IMR-90 (cell line): ENCODE results near the gene KRTAP10-9. TPM values are rescaled to one million over a fixed set of nuclear protein-coding genes. Genes with fewer than 3 reads are reported as not detected.

Experiments
- ATAC-seq: fragments of 200-7000 bp; cut with Tn5 transposase; 2 replicates; pipeline ENCODE4 v1.9.1; 2020; ENCODE audit warnings: low read depth, mild to moderate bottlenecking, moderate library complexity
- BruUV-seq: library from RNA; stranded (reverse); fragments of 400-500 nt; replicated peaks from 2 replicates; lab custom pipeline; 2021; lab: Mats Ljungman, UMichigan
- CTCF ChIA-PET: fragments of 300-600 bp; formaldehyde crosslinking; extraction: SDS; loops from one replicate; lab custom pipeline; 2021; ENCODE audit warnings: antibody characterized with exemption; lab: Yijun Ruan, JAX
- POLR2A ChIA-PET: fragments of 300-600 bp; sonication (Branson Sonifier 250); formaldehyde crosslinking; loops from one replicate; lab custom pipeline; 2022; ENCODE audit warnings: antibody characterized with exemption; ENCODE audit not compliant: unreplicated experiment; lab: Charles Lee
- DNase-seq: peaks from one replicate; pipeline ENCODE4 v3.0.0; 2013
- H2AFZ ChIP-seq: replicated peaks from 2 replicates; pipeline ENCODE3; 2013; ENCODE audit warnings: low read length, mild to moderate bottlenecking; ENCODE audit not compliant: poor library complexity
- H2AK5ac ChIP-seq: 2 replicates; pipeline ENCODE4 v1.6.1; 2013; ENCODE audit warnings: low read depth, low read length, inconsistent platforms
- H2AK9ac ChIP-seq: replicated peaks from 2 replicates; pipeline ENCODE3; 2013; ENCODE audit warnings: mild to moderate bottlenecking, low read depth, low read length, moderate library complexity; ENCODE audit not compliant: poor library complexity
- H2BK120ac ChIP-seq: 2 replicates; pipeline ENCODE4 v1.6.1; 2013; ENCODE audit warnings: low read depth, low read length, inconsistent platforms
- H2BK15ac ChIP-seq: 3 replicates; pipeline ENCODE4 v1.6.1; 2013; ENCODE audit warnings: low read depth, low read length, inconsistent platforms
- H2BK20ac ChIP-seq: 2 replicates; pipeline ENCODE4 v1.6.1; 2013; ENCODE audit warnings: low read depth, mild to moderate bottlenecking, inconsistent platforms, low read length, moderate library complexity
- H2BK5ac ChIP-seq: 2 replicates; pipeline ENCODE4 v1.6.1; 2013; ENCODE audit warnings: mild to moderate bottlenecking, low read depth, low read length, inconsistent platforms; ENCODE audit not compliant: poor library complexity, severe bottlenecking
- H3K14ac ChIP-seq: replicated peaks from 2 replicates; pipeline ENCODE4 v1.6.1; 2013; ENCODE audit warnings: low read depth, low read length, inconsistent platforms
- H3K18ac ChIP-seq: 2 replicates; pipeline ENCODE4 v1.6.1; 2013; ENCODE audit warnings: low read depth, low read length, control low read depth
- H3K23ac ChIP-seq: 2 replicates; pipeline ENCODE4 v1.6.1; 2013; ENCODE audit warnings: low read depth, low read length, inconsistent platforms
- H3K27ac ChIP-seq: 2 replicates; pipeline ENCODE4 v1.5.1; 2013; ENCODE audit warnings: mild to moderate bottlenecking, control low read depth, low read length; ENCODE audit not compliant: insufficient read depth
- H3K27me3 ChIP-seq: 2 replicates; pipeline ENCODE4 v1.6.1; 2013; ENCODE audit warnings: low read length; ENCODE audit not compliant: control insufficient read depth, insufficient read depth
- H3K36me3 ChIP-seq: 2 replicates; pipeline ENCODE4 v1.6.1; 2013; ENCODE audit warnings: low read length, mixed read lengths; ENCODE audit not compliant: control insufficient read depth, insufficient read depth
- H3K4ac ChIP-seq: 2 replicates; pipeline ENCODE4 v1.6.1; 2013; ENCODE audit warnings: low read depth, low read length, inconsistent platforms
- H3K4me1 ChIP-seq: 2 replicates; pipeline ENCODE4 v1.6.1; 2013; ENCODE audit warnings: low read length, mixed read lengths; ENCODE audit not compliant: control insufficient read depth, insufficient read depth
- H3K4me2 ChIP-seq: 2 replicates; pipeline ENCODE4 v1.6.1; 2013; ENCODE audit warnings: low read depth, mild to moderate bottlenecking, control low read depth, low read length, moderate library complexity
- H3K4me3 ChIP-seq: 2 replicates; pipeline ENCODE4 v1.5.1; 2013; ENCODE audit warnings: low read depth, mild to moderate bottlenecking, control low read depth, low read length, moderate library complexity; ENCODE audit not compliant: insufficient read depth
- H3K56ac ChIP-seq: 2 replicates; pipeline ENCODE4 v1.6.1; 2013; ENCODE audit warnings: low read length, inconsistent platforms; ENCODE audit not compliant: insufficient read depth; ENCODE audit errors: extremely low read depth
- H3K79me1 ChIP-seq, 2 experiments: 2 replicates each; pipeline ENCODE4 v1.6.1; 2013; ENCODE audit warnings: low read length in 2 of 2, inconsistent platforms in 1 of 2, low read depth in 1 of 2
- H3K9ac ChIP-seq: 2 replicates; pipeline ENCODE4 v1.6.1; 2013; ENCODE audit warnings: low read depth, low read length, control low read depth
- H3K9me1 ChIP-seq: 2 replicates; pipeline ENCODE4 v1.6.1; 2013; ENCODE audit warnings: low read length, inconsistent platforms; ENCODE audit not compliant: insufficient read depth
- H3K9me3 ChIP-seq: 2 replicates; pipeline ENCODE4 v1.6.1; 2013; ENCODE audit warnings: low read length; ENCODE audit not compliant: control insufficient read depth, insufficient read depth
- H4K20me1 ChIP-seq: 2 replicates; pipeline ENCODE4 v1.6.1; 2013; ENCODE audit warnings: low read length, inconsistent platforms; ENCODE audit not compliant: insufficient read depth
- H4K5ac ChIP-seq: 2 replicates; pipeline ENCODE4 v1.6.1; 2013; ENCODE audit warnings: mild to moderate bottlenecking, low read depth, low read length, control low read depth
- H4K8ac ChIP-seq, 2 experiments: 2 replicates each; pipeline ENCODE4 v1.6.1; 2013; ENCODE audit warnings: low read depth in 2 of 2, low read length in 2 of 2, control low read depth in 1 of 2, inconsistent platforms in 1 of 2
- H4K91ac ChIP-seq: 2 replicates; pipeline ENCODE4 v1.6.1; 2013; ENCODE audit warnings: low read depth, low read length, inconsistent platforms; ENCODE audit not compliant: insufficient read depth
- FOS ChIP-seq: fragments of 150-350 bp; IDR thresholded peaks from 2 replicates; pipeline ENCODE4 v1.6.1; 2016; ENCODE audit warnings: low read depth, low read length
- MAFK ChIP-seq: IDR thresholded peaks from 2 replicates; pipeline ENCODE4 v1.6.1; 2012; ENCODE audit warnings: low read depth, low read length, improper control_type of control experiment
- MAZ ChIP-seq: IDR thresholded peaks from 2 replicates; pipeline ENCODE4 v1.6.1; 2012; ENCODE audit warnings: low read depth, mild to moderate bottlenecking, low read length, improper control_type of control experiment, moderate library complexity, borderline replicate concordance
- MXI1 ChIP-seq: IDR thresholded peaks from 2 replicates; pipeline ENCODE4 v1.6.1; 2012; ENCODE audit warnings: low read depth, mild to moderate bottlenecking, low read length, moderate library complexity, borderline replicate concordance
- RFX5 ChIP-seq: IDR thresholded peaks from 2 replicates; pipeline ENCODE4 v1.8.0; 2012; ENCODE audit warnings: low read depth, mild to moderate bottlenecking, low read length, moderate library complexity
- WGBS, 2 experiments: methylation state at CpG; one replicate each; pipeline versions ENCODE4 v1.1.5 to v1.1.7; 2013; ENCODE audit warnings: missing lambda C conversion rate in 2 of 2; ENCODE audit not compliant: insufficient read length in 1 of 2; ENCODE audit errors: extremely low coverage in 2 of 2; 5-methylcytosine and 5-hydroxymethylcytosine counted together
- dilution Hi-C: fragments of 300-500 bp; cut with HindIII; formaldehyde crosslinking; loops from one replicate; pipeline ENCODE4 v1.14.3; 2018; ENCODE audit warnings: low sequenced_read_pairs; ENCODE audit not compliant: unreplicated experiment
- in situ Hi-C: fragments of 300-500 bp; cut with MboI; formaldehyde crosslinking; loops from 3 replicates; pipeline ENCODE4 v1.14.3; 2019; ENCODE audit warnings: low sequenced_read_pairs, inconsistent platforms, mixed read lengths
- intact Hi-C: fragments of 100-400 bp; cut with micrococcal nuclease; formaldehyde crosslinking; loops from 2 replicates; pipeline ENCODE4 v1.10.0; 2022
- polyA plus RNA-seq, 3 experiments: library from polyadenylated mRNA; depleted of rRNA; stranded (reverse); fragments of >200 nt; gene quantifications; 2 replicates each; pipeline ENCODE4 v1.2.3, GENCODE V29; 2012; ENCODE audit warnings: low replicate concordance in 1 of 3
- total RNA-seq: library from RNA; depleted of rRNA; stranded (reverse); fragments of >200 nt; gene quantifications from 2 replicates; pipeline ENCODE4 v1.2.3, GENCODE V29; 2012

The KRTAP10-9 gene
- total and polyA plus RNA-seq, 2 of the 4 experiments (the other 2 are of a cell fraction), result not detected

GRCh38 chr21:44603911-44604310, 23.0 kb upstream of the KRTAP10-9 start:
- no peak overlapping the region for H4K91ac ChIP-seq
- H3K56ac ChIP-seq, result no peak overlapping the region
- DNase-seq, result no peak
- in situ Hi-C loops, result no loop called here
- ChIA-PET CTCF (no interaction called here), POLR2A (no interaction called here)
- H3K79me1 ChIP-seq, result no peaks in the 10 kb centered on the region
- no peak overlapping the region for H3K4me2 ChIP-seq
- H3K14ac ChIP-seq, result no peak overlapping the region
- no peak overlapping the region for H2BK120ac ChIP-seq
- no peak overlapping the region for H3K4me3 ChIP-seq
- no peak overlapping the region for H3K27ac ChIP-seq
- no TSS peak for BruUV-seq
- intact Hi-C loops, result no loop called here
- no peak overlapping the region for H3K23ac ChIP-seq
- no peak overlapping the region for H4K8ac ChIP-seq
- H2AK5ac ChIP-seq, result no peak overlapping the region
- no peak overlapping the region for H2BK15ac ChIP-seq
- no peak for ATAC-seq
- no peaks in the 10 kb centered on the region for H3K9me3 ChIP-seq
- H3K4me1 ChIP-seq, result no peaks in the 10 kb centered on the region
- no peak overlapping the region for H3K9ac ChIP-seq
- no peaks in the 10 kb centered on the region for H3K36me3 ChIP-seq
- no peak overlapping the region for H2BK5ac ChIP-seq
- no peak overlapping the region for H3K18ac ChIP-seq
- dilution Hi-C loops, result no loop called here
- H4K5ac ChIP-seq, result no peak overlapping the region
- no peaks in the 10 kb centered on the region for H3K9me1 ChIP-seq
- H3K4ac ChIP-seq, result no peak overlapping the region
- TF ChIP-seq FOS (no peak), MAZ (no peak), RFX5 (no peak), MXI1 (no peak), MAFK (no peak)
- no peak overlapping the region for H2AK9ac ChIP-seq
- H2BK20ac ChIP-seq, result no peak overlapping the region
- WGBS, 2 experiments, result 26% methylated on average over 4 of the region's 8 CpGs; no CpG with 5 or more reads in 1 of the 2 experiments
- H4K20me1 ChIP-seq, result no peaks in the 10 kb centered on the region
- no peak overlapping the region for H2AFZ ChIP-seq
- H3K27me3 ChIP-seq, result peaks cover 2% of the 10 kb centered on the region
